Activated CD4-positive, alpha-beta T cell treated with anti-CD3 and anti-CD28 coated beads, Interleukin-10, Interleukin-2, amounts not matched to agents 100 ng/mL and 50 ng/mL, durations not matched to agents 16 hours and 8 hours (primary cell): ENCODE results near the gene SFXN4.
"Not testable (repeated sequence)": the region's sequence is repeated elsewhere in the genome, so short reads cannot be mapped to it uniquely, and the experiment has no call there.

Source experiments
- DNase-seq: peaks from one replicate; pipeline ENCODE4 v3.0.0-alpha.2; 2020

Gene SFXN4

GRCh38 chr10:119189811-119190282 is 24.3 kb upstream of the SFXN4 start:
- DNase-seq, result peak; percentile 58

DNA sequence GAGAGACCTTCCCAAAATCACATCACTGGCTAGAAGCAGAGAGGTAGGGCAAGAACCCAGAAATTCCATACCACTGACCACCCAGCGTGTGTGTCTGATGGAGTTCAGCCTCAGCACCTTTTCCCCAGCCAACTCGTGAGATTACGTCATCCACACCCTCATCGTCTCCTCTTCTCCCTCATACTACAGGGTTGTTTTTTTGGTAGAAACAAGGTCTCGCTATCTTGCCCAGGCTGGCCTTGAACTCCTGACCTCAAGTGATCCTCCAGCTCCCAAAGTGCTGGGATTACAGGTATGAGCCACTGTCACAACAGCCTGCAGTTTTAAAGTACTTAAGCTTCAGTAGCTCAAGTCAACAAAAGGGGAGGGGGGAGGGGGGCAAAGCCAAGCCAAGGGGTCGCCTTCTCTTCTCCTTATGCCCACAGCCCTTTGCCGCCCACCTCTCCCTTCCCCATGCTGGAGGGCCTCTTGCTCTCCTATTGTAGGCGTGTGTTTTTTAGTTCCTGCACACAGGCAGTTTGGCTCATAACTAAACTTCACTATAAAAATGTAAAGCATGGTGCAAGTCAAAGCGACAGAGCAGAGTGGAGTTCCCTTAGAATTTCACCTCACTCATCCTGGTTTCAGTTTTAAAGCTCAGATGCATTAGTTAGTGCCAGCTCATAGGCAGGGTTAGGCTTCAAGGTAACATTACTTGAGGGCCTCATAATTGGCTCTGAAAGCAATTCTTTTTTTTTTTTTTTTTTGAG is 18.3 kb upstream of the SFXN4 start:
- peak; percentile 73 for DNase-seq

- DNase-seq, result not testable (repeated sequence)
Measured at GRCh38 chr10:119180850-119181400, 15.4 kb upstream of the SFXN4 start.

GRCh38 chr10:119178372-119179119 is 13.0 kb upstream of the SFXN4 start, which contains the start of gene PRDX3:
TSS of gene PRDX3 (minus strand) at chr10:119178812. CDS start at chr10:119178790, 22 bp downstream.
- DNase-seq, result peak; percentile 95

GRCh38 chr10:119177708-119178371 is 12.3 kb upstream of the SFXN4 start:
- peak; percentile 78 for DNase-seq

DNA sequence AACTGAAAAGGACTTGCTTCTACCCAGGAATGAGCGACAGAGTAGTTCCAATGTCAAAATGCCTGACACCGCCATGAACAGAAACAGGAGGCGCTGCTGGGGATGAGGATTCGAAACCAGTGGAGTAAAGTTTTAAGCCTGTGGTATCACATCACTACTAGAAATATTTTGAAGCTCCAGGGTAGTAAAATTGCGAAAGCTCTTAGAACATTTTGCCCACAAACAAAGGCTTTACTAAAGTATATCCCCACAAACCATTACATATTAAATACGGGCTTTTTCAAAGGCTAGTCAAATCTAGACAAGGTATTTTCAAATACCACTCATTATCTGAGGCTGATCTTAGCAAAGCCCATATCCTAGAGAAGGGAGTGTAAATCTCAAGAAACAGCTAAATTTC is 10.7 kb upstream of the SFXN4 start:
- peak; percentile 82 for DNase-seq

DNA sequence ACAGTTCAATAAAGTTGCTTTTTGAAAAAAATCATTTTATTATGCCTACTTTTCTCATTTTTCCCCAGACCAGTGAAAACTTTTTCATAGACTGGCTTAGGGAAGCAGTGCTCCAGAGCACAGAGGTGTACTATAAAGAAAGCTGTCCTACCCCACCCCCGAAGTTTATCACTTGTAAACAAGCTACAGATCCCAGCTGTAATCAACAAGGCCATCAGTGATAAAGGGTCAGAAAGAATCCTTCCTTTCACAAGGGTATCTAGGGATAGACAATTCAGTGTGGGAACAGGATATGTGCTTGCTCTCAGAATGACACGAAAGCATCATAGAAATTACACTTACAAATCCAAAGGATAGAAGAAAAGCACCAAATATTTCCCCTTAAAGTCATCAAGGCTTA is 8.6 kb upstream of the SFXN4 start:
- no peak for DNase-seq

DNA sequence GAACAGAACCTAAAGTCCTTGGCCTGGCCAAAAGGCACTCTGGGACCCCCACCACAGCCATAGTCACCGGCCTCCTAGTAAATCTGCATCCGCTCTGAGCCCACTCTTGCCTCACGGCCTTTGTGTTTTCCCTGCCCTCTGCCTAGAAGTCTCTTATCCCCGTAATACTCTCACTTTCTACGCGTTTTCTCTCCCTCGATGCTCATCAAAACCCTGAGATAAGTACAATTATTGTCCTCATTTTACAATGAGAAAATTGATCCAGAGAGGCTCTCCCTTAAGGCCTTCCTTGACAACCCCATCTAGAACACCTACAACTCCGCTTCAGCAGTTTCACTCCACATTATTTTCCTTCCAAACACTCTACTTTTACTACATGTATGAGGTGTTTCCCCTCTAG is 1.5 kb upstream of the SFXN4 start:
- DNase-seq, result no peak

DNA sequence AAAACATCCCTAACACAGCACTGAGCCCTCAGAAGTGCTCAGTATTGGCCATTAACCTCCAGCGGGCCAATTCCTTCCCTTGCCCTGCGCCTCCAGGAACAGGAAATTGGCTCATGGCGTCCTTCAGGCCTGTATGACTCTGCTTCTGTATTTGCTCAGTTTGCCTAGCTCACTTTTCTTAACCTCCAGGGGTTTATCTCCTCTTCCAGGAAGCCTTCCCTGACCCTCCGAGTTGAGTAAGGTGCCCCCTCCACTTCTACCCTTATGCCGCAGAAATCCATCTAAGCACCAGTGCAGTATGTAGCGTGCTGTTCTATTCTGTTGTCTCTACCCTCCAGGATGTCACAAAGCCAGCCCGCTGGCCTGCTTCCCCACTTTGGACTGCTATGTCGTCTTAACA is 1.1 kb upstream of the SFXN4 start:
- DNase-seq, result no peak

DNA sequence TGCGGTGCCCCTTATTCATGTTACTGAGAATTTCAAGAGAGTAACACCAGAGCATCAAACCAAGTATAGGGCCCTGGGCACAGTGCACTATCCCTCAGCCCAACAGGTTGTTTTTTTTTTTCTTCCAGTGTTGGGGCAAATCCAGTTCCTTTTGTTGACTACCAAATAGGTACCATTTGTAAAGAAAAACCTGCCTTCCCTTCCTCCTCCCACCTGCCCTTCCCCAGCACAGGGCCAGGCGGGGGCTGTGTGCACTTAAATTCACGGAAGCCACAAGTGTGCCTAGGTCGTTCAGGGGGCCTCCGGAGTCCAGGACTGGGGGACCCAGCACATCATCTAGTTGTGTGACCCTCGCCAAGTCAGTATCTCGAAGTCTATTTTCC is 595 bp upstream of the SFXN4 start:
- no peak for DNase-seq

DNA sequence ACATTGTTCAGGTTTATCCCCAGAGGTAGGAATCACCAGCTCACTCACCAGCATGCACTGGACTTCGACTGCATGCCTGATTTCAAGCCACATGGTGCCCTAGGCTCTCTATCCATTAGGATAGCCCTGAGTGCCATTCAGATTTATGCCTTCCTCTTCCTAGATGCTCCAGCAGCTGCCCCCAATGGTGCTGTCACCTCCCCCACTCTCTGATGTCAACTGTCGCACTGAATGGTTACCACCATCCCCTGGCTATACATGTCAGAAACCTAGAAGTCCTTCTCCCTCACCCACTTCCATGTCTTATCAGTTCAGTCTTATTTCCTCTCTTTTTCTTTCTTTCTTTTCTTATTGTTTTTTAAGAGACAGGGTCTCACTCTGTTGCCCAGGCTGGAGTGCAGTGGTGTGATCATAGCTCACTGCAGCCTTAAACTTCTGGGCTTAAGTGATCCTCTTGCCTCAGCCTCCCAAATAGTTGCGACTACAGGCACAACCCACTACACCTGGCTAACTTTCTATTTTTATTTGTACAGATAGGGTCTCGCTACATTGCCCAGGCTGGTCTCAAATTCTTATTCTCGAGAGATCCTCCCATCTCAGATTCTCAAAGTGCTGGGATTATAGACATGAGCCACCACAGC is 2.9 kb downstream of the SFXN4 start:
- DNase-seq, result no peak

DNA sequence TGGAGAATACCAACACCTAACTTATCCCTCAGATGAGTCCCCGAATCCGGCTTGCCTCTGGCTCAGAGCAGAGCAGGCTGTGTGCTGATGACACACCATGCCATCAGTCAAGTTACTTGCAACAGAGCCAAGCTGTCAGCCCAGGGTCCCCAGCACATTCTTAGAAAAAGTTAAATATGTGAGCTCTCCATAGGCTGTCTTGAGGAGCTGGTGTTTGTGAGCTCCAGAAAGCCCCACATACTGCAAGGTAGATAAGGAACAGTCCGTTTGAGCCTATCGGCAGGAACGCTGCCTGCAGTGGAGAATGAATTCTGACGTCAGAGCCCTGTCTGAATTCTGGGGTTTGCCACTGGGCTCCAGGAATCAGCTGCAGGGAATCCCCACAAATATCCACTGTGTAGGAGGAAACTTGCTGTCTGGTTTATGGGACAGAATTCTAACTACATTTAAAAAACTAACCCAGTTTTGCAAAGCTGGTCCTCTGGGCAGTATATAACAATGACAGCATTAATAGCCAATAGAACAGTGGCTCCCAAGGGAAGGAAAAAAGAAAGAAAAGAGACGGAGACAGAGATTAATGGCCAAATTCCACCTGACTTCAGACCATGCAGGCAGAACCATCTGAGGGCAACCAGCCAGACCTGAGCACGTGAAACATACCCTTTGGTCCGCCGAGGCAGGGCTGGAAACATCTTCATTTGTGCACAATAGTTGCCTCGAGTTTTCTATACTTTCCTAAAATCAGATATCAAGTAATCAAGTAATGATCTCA is 3.6 kb downstream of the SFXN4 start:
- DNase-seq, result no peak

DNA sequence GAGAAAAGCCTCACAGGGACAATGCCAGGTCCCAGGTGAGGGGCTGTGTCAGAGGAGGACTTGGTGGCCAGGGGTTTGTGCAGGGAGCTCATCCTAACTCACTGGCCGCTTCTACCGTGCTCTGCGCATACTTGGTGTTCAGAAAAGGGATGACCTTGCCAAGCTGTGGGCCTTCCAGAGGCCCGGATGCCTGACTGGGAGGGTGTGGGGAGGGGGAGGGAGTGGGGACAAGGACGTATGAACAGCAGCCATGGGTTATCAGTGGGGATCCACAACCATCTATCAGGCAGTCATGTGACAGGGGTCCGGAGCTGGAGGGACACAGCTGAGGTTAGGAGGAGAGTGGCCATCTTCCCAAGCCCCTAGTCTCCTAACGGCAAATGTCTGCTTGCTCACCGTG is 6.2 kb downstream of the SFXN4 start:
- no peak for DNase-seq

GRCh38 chr10:119153661-119154060 is 11.9 kb downstream of the SFXN4 start:
- DNase-seq, result no peak

- DNase-seq, result no peak
Measured at GRCh38 chr10:119153041-119153440, 12.5 kb downstream of the SFXN4 start.

- not testable (repeated sequence) for DNase-seq
Measured at GRCh38 chr10:119151601-119152000, 13.9 kb downstream of the SFXN4 start.

DNA sequence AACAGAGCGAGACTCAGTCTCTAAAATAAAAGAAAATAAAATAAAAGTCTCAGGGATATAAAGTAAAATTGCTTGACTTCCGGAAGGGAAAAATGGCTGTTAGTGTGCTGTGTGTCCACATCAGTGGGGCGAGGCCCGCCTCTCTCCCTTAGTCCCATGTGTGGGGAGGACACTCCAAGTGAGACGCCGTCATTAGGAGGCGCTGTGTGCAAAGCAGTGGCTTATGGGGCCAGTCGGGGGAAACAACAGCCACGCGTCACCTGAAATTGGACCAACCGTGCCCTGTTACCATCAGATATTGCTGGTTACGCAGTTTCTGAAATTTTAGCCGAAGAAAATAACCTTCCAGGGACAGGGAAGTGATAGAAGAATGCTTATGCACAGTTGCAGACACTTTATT is 15.8 kb downstream of the SFXN4 start:
- no peak for DNase-seq

DNA sequence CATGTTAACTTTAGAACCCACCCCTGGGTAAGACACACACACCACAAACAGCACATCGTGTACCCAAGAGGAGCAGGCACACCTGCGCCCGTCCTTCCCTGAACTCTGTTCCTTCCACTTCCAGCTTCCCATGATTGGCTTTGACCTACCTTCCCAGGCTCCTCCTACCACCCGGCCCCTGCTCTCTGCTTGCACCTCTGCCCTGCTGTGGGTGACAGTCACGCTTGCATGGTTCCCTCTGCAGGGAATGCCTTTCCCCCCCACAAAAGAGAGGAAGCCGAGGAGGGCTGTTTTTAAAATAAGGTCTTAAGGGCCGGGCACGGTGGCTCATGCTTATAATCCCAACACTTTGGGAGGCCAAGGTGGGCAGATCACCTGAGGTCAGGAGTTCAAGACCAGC is 16.4 kb downstream of the SFXN4 start:
- DNase-seq, result no peak

DNA sequence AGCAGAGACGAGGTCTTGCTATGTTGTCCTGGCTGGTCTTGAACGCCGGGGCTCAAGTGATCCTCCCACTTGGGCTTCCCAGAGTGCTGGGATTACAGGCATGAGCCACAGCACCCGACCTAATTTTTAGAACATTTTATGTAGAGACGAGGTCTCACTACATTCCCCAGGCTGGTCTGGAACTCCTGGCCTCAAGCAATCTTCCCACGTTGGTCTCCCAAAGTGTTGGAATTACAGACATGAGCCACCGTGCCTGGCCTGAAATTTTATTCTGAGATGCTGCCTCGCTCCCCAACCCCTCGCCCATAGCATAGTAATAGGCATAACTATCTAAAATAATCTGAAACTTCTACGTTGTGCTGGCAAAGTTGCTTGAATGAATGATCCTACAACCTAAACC is 21.9 kb downstream of the SFXN4 start:
- no peak for DNase-seq

- no peak for DNase-seq
Measured at GRCh38 chr10:119140603-119141245, 24.8 kb downstream of the SFXN4 start.

GRCh38 chr10:119139464-119140067 is 25.9 kb downstream of the SFXN4 start:
- DNase-seq, result peak; percentile 50
